HG03460 (cell line): ENCODE results near the gene C12orf43.

Source experiments
- ATAC-seq: cut with Tn5 transposase; IDR thresholded peaks from one replicate; pipeline ENCODE4 v1.9.1; 2021; ENCODE audit not compliant: unreplicated experiment

C12orf43 gene

DNA sequence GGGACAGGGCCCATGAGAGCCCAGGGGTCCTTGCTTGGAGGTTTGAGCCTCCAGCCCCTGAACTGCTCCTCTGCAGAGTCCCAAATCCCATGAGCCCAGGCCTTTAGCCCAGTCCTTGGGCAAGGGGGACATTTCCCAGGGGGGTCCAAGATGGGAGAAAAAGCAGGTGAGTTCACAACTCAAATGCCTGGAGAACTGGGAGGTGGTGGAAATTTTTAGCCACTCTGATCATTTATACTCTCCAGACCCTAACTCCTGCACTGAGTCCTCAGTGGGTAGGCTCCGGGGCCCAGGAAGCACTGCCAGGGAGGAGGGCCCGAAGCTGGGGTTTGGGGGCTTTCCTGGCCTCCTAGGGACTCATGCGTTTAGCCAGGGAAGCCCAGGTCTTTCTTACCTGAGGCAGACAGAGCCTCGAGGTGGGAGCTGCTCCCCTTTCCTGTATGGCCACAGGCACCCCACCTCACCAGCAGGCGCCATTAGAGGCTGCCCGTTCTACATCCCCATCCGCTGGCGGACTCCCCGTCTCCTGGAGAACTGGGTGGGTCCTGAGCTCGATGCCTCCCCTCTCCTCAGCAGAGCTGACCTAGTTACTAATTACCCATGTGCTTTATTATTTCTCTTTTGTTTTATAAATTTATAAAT lies 36.9 kb downstream of the C12orf43 start:
- ATAC-seq: no peak

DNA sequence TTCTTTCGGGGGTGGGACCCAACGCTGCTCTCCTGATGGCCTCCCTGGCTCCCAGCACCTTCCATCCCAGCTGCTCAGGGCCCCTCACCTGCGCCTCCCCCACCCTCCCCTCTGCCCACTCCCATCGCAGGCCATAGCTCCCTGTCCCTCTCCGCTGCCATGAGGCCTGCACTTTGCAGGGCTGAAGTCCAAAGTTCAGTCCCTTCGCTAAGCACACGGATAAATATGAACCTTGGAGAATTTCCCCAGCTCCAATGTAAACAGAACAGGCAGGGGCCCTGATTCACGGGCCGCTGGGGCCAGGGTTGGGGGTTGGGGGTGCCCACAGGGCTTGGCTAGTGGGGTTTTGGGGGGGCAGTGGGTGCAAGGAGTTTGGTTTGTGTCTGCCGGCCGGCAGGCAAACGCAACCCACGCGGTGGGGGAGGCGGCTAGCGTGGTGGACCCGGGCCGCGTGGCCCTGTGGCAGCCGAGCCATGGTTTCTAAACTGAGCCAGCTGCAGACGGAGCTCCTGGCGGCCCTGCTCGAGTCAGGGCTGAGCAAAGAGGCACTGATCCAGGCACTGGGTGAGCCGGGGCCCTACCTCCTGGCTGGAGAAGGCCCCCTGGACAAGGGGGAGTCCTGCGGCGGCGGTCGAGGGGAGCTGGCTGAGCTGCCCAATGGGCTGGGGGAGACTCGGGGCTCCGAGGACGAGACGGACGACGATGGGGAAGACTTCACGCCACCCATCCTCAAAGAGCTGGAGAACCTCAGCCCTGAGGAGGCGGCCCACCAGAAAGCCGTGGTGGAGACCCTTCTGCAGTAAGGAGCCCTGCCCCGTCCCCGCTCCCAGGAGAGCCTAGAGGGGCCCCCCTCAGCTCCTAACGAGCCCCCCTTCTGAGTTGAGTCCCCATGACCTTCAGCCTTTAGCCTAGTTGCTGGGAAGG lies 37.7 kb downstream of the C12orf43 start, which contains the start of gene HNF1A:
HNF1A (plus strand) TSS at position 248 of the 924 bp plus-strand sequence; CDS start at position 474, 226 bp downstream.
- no peak for ATAC-seq

- no peak for ATAC-seq
Measured at GRCh38 chr12:120977531-120978295, 38.6 kb downstream of the C12orf43 start.

DNA sequence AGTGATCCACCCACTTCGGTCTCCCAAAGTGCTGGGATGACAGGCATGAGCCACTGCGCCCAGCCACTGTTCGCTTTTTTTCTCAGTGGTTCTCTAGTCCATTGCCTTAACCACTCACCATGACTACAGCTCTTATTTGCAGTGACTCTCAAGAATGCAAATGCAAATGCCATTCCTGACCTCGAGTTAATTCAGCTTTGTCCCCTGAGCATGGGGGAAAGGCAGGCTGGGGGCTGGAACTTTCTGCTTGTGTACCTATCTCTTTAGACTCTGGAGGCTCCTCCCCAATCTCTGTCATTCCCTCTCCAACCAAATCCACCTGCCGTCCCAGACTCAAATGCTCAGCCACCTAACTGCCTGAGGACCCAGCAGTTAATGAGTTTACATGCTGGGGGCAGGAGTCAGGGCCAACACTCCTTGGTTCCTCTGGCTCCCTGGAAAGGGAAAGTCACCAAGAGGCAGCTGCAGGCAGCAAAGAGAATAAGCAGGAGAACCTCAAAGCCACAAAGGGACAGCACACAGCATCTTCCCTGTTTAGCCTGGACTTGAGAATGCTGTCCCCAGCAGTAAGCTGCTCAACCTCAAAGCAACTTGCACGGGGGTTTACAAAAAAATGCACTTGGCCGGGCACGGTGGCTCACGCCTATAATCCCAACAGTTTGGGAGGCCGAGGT lies 43.3 kb downstream of the C12orf43 start:
- no peak for ATAC-seq

- ATAC-seq: no peak
Measured at GRCh38 chr12:120971299-120972180, 44.7 kb downstream of the C12orf43 start.

- ATAC-seq: no peak
Measured at GRCh38 chr12:120970310-120970709, 46.0 kb downstream of the C12orf43 start.

DNA sequence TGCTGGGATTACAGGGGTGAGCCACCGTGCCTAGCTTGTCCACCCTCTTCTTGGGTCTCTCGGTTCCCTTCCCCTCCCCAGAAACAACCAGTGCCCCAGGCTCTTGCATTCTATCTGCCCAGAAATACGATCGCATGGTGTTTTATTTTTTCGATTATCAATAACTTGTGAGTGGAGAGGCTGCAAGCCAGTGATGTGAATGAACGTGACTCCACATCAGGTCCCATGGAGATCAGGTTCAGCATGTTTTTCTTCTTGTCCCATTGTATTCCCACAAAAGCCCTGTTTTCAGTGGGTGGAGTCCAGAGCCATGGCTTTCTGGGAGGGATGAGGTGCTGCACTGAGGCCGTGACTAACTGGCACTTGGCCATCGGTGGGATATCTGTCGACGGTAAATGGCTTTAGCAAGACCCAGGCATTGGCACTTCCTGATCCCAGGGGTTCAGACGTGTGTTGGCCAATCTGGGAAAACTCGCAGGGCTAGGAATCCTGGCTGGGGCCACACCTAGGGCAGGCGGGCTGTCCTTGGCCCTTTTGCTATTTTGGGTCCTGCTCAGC lies 50.7 kb downstream of the C12orf43 start:
- ATAC-seq: no peak

- ATAC-seq: no peak
Measured at GRCh38 chr12:120964298-120964697, 52.0 kb downstream of the C12orf43 start.

- ATAC-seq: no peak
Measured at GRCh38 chr12:120962532-120963020, 53.7 kb downstream of the C12orf43 start.

GRCh38 chr12:120961604-120962531 lies 54.4 kb downstream of the C12orf43 start:
- no peak for ATAC-seq

DNA sequence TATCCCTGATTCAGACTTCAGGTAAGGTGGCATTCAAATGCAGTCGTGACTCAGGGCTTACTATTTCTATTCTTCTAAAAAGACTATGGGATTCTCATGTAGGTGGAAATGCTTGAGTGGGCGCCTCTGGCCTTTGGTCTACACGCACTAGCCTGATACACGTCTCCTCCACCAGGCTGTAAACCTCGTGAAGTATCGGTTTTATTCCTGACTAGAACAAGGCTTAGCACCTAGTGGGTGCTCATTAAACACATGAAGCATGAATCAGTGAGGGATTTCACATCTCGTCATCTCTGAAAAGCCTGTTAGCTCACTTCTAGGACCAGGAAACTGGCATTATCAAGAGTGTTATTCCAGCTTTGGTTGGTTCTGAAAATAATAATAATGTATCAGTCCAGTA lies 55.6 kb downstream of the C12orf43 start:
- ATAC-seq: no peak

DNA sequence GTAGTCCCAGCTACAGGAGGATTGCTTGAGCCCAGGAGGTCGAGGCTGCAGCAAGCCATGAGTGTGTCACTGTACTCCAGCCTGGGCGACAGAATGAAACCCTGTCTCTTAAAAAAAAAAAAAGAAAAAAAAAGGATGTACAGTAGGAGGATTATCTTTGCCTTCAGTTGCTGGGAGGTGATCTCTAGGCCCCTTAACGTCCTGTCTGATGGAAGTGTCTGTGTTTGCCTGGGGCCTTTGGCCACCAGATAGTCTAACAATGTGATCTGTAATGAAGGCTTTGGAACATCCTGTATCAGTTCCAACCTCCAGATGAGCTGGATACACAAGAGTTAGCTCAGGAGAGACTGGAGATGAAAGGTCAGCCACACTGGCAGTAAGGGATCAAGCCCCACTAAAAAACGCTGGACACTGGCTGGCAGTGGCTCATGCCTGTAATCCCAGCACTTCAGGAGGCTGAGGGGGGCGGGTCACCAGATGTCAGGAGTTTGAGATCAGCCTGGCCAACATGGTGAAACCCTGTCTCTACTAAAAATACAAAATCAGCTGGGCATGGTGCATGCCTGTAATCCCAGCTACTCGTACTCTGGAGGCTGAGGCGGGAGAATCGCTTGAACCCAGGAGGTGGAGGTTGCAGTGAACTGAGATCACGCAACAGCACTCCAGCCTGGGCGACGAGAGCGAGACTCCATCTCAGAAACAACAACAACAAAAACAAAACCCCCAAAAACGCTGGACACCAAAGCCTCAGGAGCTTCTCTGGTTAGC lies 57.0 kb downstream of the C12orf43 start:
- ATAC-seq: no peak

DNA sequence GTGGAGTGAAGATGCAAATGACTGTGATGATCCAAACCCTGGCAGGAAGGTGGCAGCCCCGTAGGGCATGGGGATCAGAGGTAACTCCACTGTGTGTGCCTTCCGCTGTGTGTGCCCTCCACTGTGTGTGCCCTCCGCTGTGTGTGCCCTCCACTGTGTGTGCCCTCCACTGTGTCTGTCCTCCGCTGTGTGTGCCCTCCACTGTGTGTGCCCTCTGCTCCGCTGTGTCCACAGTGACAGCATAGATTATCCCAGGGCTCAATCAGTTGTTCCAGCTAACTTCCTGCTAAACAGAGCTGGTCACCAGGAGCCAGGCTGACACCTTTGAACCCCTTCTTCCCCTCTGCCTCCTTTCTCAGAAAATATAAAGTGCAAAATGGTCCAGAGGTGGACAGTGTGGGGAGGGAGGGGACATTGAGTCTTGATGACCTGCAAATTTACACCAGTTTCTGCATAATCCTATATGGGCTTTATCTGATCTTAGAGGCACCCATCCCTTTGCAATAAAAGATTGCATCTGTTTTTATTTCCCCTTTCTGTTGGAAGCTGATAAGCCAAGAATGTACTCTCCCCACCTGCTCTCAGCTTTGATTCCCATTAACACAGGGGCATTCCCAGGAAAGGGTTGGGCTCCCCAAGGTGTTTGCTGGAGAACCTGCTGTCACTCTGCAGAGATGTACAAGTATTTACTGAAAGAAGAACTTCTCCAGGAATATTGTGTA lies 59.5 kb downstream of the C12orf43 start:
- ATAC-seq: no peak

DNA sequence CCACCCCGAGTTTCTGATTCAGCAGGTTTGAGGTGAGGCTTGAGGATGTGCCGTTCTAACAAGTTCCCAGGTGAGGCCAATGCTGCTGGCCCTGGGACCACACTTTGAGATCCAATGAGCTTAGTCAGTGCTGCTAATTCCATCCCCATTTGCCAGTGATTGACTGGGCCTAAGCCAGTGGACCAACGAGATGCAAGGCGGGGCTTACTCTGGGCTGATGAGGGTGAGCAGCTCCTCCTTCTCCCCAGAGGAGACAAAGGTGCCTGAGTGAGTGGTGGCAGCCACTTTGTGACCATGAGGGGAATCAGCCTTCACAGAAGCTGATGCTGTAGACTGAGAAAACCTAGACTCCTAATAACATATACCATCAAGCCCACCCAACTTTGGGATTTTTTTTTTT lies 61.1 kb downstream of the C12orf43 start:
- ATAC-seq: no peak

GRCh38 chr12:120950807-120951206 lies 65.5 kb downstream of the C12orf43 start:
- no peak for ATAC-seq
